SW480 (cell line): ENCODE results near the gene RYR2.

Source experiments
- DNase-seq: peaks from one replicate; pipeline ENCODE4 v3.0.0-alpha.2; 2016; ENCODE audit warnings: low spot score

The RYR2 gene

DNA sequence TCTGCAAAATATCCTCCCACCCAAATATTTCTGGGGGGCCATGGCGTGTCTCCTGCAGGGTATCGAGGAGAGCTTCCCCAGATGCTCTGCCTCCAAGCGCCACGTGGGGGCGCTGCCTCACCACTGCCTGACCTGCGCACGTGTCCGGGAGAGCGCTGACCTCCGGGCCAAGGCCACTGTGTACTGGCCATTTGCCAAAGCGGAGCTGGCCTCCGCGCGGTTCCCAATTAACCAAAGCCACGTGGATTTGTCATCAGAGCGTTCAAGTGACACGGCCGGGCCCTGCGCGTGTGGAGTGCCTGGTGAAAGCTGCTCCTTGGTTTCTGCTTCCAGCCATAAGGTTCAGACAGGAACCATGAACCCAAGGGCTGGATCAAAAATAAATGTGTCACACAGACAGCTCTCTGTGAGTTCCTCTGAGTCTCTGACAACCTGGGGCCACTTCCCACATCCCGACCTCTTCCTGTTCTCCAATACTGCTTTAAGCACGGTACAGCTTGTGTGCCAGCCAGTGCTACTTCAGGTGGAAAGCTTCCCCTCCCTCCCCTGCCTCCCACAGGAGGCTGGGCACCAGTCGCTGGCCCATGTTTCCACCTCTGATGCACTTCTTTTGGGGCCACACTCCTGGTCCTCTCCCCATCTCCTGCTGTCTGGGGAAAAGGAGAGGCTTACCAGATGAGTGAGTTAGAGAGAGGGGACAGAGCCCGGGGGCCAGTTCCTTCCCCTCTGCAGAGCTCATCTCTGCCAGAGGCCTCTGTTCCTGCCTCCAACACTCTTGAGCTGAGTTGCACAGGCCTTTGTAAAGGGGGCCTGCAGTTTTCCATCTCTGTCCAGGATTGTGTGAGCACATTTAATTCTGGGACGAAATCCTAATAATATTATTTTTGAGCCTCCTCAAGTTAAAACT, 822.6 kb downstream of the RYR2 start:
- DNase-seq: peak; percentile 48

DNA sequence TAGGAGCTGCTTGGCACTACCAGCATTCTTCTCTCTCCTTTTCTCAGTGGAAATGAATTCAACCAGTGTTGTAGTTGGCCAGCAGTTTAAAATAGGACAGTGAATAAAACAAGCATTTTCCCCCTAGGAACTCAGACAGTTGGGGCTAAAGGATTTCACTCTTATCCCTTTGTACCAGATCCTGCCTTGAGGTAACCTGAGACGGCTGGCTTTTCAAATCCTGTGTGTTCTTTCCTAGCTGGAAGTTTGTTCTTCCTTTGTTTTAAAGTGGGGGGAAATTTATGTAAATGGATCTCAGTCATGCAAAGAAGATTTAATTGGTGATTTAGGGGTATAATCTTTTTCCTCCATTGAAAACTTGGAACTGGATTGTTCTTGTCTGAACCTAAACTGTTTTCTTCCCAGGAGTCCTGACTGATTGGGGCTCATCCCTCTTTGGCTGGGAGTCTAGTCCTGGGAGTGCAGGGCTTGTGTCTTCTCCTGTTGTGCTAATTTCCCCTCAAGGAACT, 825.5 kb downstream of the RYR2 start:
- DNase-seq: no peak

DNA sequence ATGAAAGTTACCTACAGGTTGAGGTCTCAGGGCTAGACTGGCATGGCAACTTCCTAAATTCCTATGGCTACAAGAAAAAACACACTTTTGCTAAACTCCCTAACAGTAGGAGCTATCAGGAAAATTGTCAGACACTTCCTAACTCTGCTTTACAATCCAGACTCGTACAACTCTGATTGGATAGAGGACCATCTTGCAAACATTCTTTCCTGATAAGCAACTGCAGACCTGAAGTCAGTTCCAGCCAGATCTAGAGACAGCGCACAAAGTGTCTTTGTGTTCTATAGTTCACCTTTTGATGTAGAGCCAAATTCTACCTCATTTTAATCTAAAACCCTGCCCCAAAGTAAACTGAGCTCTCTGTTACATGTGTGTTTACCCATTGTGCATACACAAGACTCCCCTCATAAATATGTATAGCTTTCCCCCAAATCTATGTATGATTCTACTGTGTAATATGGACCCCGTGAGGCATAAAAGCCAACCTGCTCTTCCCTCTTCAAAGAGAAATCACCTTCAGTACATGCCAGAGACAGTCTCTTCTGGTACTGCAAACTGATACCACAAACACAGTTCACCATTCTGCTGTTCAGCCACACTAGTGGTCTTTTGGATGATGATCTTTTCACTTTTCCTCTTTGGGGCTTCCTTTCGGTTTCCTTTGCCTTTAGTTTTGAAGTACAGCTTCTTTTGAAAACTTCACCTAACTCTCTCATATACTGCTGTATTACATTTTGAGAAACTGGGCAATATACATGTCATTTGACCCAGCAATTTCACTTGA, 827.0 kb downstream of the RYR2 start:
- no peak for DNase-seq

DNA sequence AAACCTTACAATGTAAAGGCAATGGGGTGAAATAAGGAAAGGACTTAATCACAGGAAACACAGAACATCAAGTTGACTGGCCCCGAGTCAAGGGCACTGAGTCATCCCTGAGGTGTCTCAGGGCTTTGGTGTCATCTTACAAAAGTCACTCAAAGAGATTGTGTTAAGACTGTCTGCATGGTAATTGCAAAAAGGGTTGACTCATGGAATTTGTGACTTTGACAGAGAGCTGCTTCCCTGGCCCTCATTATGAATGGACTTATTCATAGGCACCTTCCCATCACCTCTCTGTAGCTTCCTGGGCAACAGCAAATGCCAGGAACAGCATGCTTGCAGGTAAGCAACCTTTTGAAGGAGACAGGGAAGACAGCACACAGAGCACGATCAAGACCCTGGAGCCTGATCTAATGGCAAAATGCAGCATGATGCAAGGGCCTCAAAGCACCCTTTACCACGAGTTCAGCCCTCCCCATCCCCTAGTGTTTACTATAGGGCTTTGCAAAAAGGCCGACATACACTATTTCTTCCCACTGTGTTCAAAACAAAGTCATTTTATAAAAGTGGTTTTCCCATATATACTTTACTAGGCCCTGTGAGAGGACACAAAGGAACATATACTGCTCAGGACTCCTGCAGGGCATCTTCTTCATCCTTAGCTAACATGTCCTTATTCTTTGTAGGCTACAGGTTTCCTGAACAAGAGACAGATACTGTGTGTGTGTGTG, 831.7 kb downstream of the RYR2 start:
- peak; percentile 74 for DNase-seq

DNA sequence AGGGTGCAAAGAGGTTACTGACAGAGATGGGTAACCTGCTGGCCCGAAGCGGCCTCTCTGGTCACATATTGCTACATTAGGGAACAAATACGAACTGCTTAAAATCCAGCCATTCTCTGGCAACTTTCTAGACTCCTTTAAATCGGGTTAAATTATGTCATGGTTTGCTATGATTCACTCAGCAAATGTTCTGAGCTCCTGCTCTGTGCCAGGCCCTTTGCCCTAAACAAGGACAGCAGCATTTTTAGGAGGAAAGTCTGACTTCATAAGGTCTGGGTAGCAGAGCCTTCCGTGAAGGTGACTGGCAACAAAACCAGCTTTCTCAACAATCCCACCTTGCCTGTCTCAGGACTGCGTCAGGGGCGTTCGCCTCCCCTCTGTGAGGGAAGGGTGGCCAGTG, 833.3 kb downstream of the RYR2 start:
- no peak for DNase-seq

DNA sequence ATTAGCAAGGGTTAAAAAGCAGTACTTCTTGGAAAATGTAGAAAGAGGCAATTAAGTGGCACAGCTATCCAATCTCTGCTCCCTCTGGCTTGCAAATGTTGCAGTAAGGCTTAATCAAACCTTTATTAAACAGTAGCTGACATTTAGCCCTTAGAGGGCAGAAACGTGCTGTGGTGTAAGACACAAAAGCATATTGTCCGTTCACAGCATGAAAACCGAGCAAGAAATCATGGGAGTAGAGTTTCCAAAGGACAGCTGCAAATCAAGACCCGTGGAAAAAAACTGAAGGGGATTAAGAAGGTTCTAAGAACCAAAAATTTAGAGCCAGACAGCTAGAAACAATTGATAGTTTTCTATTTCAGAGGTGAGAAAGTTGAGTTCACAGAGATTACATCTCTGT, 835.6 kb downstream of the RYR2 start:
- no peak for DNase-seq

DNA sequence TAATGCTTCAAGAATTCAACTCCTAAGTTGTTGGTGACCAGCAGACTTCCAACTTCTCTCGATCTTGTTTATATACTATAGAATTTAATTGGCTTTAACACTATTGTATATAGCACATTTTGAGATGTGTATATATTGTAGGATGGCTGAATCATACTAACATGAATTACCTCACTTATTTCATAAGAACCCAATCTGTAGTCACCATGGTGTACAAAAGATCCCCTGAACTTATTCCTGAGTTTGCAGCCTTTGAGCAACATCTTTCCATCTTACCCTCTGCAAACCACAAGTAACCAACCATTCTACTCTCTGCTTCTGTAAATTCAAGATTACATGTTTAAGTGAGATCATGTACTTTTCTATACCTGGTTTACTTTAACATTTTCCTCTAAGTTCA, 836.4 kb downstream of the RYR2 start:
- no peak for DNase-seq

DNA sequence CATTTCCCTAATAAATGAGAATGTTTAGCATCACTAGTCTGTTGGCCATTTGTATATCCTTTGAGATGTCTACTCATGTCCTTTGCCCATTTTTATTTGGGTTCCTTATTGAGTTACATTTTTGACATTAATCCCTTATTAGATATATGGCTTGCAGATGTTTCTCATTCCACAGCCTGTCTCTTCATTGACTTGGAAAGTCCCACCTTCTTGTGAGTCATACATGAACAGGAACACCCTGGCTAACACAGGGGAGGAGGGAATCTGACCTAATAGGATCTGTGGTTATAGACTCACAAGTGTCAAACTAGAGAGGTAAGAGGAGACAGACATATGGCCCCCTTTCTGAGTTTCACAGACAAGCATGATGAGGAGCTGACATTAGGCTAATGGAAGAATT, 837.2 kb downstream of the RYR2 start:
- DNase-seq: peak; percentile 23
